OCI-LY1 (cell line): ENCODE results near the gene ZNF576.

Experiments
- H2AFZ ChIP-seq: fragments of 200-600 bp; sonication (generic), shearing (Covaris generic); 2 replicates; pipeline ENCODE4 v1.6.0; 2014; ENCODE audit warnings: antibody characterized with exemption, mild to moderate bottlenecking, low read length
- H3F3A ChIP-seq: fragments of 200-600 bp; sonication (generic), shearing (Covaris generic); 2 replicates; pipeline ENCODE4 v1.6.0; 2014; ENCODE audit warnings: mild to moderate bottlenecking, antibody characterized with exemption, low read length, moderate library complexity; ENCODE audit not compliant: insufficient read depth
- H3K27ac ChIP-seq: fragments of 200-600 bp; sonication (generic); 2 replicates; pipeline ENCODE4 v1.5.1; 2014; ENCODE audit warnings: low read length, mixed run types, mild to moderate bottlenecking, low read depth; ENCODE audit not compliant: poor library complexity, severe bottlenecking
- H3K27me3 ChIP-seq: fragments of 200-600 bp; sonication (generic); 2 replicates; pipeline ENCODE4 v1.6.0; 2014; ENCODE audit warnings: antibody characterized with exemption, mild to moderate bottlenecking, low read length, moderate library complexity; ENCODE audit not compliant: insufficient read depth
- H3K36me3 ChIP-seq: fragments of 200-600 bp; sonication (generic); 2 replicates; pipeline ENCODE4 v1.6.1; 2014; ENCODE audit warnings: mild to moderate bottlenecking, antibody characterized with exemption, low read length, moderate library complexity, mixed read lengths; ENCODE audit not compliant: insufficient read depth
- H3K4me1 ChIP-seq: fragments of 200-600 bp; sonication (generic); 2 replicates; pipeline ENCODE4 v1.5.1; 2014; ENCODE audit warnings: mild to moderate bottlenecking, low read length, moderate library complexity; ENCODE audit not compliant: insufficient read depth, severe bottlenecking
- H3K4me2 ChIP-seq: fragments of 200-600 bp; sonication (generic), shearing (Covaris generic); 2 replicates; pipeline ENCODE4 v1.6.1; 2014; ENCODE audit warnings: low read length
- H3K4me3 ChIP-seq: fragments of 200-600 bp; sonication (generic); 2 replicates; pipeline ENCODE4 v1.5.1; 2014; ENCODE audit warnings: low read length, low read depth, mild to moderate bottlenecking, mixed read lengths; ENCODE audit not compliant: poor library complexity, severe bottlenecking
- H3K79me2 ChIP-seq: fragments of 200-600 bp; shearing (Covaris generic); 2 replicates; pipeline ENCODE4 v1.6.1; 2016; ENCODE audit warnings: mixed run types, low read length, mixed read lengths; ENCODE audit not compliant: insufficient read depth
- H3K9ac ChIP-seq: fragments of 200-600 bp; sonication (generic), shearing (Covaris generic); 2 replicates; pipeline ENCODE4 v1.6.1; 2014; ENCODE audit warnings: mild to moderate bottlenecking, low read length, mixed read lengths
- H3K9me2 ChIP-seq: fragments of 200-600 bp; sonication (generic), shearing (Covaris generic); 2 replicates; pipeline ENCODE4 v1.6.1; 2014; ENCODE audit warnings: low read depth, mild to moderate bottlenecking, low read length, mixed read lengths
- H3K9me3 ChIP-seq: fragments of 200-600 bp; shearing (Covaris generic); 2 replicates; pipeline ENCODE4 v1.6.1; 2014; ENCODE audit warnings: low read length, mixed read lengths
- H4K20me1 ChIP-seq: fragments of 200-600 bp; sonication (generic), shearing (Covaris generic); 2 replicates; pipeline ENCODE4 v1.6.0; 2016; ENCODE audit warnings: mild to moderate bottlenecking, low read length; ENCODE audit not compliant: insufficient read depth
- EZH2 ChIP-seq: fragments of 200-600 bp; sonication (generic), shearing (Covaris generic); IDR thresholded peaks from 2 replicates; pipeline ENCODE4 v1.8.0; 2017; ENCODE audit warnings: borderline replicate concordance, mixed run types, mild to moderate bottlenecking, antibody characterized with exemption, low read length, moderate library complexity, mixed read lengths
- TF ChIP-seq, protein P1 (sequence below): fragments of 200-600 bp; sonication (generic), shearing (Covaris generic); IDR thresholded peaks from 2 replicates; pipeline ENCODE4 v1.5.1; 2017; ENCODE audit warnings: mild to moderate bottlenecking, antibody characterized with exemption, low read length, moderate library complexity, mixed read lengths

Gene ZNF576

DNA sequence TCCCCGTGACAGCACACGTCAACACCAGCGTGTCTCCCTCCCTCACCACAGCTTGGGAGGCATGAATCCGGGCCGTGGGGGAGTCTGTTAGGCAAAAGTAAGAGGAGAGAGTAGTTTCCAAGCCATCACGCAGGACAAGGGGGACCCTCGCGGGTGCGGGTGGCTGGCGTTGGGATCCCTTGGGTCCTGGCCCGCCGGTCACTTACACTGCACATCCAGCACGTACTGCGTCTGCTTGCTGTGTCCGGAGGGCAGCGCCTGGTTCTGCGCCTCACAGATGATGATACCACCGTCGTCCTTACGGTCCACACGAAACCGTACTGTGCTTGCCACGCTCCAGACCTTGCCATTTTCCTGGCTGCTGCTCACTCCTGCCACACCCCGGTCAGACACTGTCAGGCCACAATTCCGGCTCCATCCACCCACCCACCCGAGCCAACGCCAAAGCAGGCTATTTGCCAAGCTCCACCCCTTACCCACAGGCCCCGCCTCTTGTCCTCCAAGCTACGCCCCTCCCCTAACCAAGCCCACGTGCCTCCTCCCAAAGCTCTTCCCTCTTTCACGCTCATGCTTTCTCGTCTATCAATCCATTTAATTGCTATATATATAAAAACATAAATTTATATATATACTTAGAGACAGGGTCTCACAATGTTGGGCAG, 29.7 kb downstream of the ZNF576 start:
- H3K36me3 ChIP-seq = no peaks in the 10 kb centered on the region
- H3K27me3 ChIP-seq = no peaks in the 10 kb centered on the region
- H3K4me3 ChIP-seq = no peak overlapping the region
- no peak overlapping the region for H2AFZ ChIP-seq
- no peaks in the 10 kb centered on the region for H4K20me1 ChIP-seq
- H3F3A ChIP-seq = peaks cover 4% of the 10 kb centered on the region; the same call in 1 of the 2 replicates
- no peak overlapping the region for H3K9ac ChIP-seq
- TF ChIP-seq EZH2 = no peak
- TF ChIP-seq, protein P1, sequence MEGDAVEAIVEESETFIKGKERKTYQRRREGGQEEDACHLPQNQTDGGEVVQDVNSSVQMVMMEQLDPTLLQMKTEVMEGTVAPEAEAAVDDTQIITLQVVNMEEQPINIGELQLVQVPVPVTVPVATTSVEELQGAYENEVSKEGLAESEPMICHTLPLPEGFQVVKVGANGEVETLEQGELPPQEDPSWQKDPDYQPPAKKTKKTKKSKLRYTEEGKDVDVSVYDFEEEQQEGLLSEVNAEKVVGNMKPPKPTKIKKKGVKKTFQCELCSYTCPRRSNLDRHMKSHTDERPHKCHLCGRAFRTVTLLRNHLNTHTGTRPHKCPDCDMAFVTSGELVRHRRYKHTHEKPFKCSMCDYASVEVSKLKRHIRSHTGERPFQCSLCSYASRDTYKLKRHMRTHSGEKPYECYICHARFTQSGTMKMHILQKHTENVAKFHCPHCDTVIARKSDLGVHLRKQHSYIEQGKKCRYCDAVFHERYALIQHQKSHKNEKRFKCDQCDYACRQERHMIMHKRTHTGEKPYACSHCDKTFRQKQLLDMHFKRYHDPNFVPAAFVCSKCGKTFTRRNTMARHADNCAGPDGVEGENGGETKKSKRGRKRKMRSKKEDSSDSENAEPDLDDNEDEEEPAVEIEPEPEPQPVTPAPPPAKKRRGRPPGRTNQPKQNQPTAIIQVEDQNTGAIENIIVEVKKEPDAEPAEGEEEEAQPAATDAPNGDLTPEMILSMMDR = no peak
- no peaks in the 10 kb centered on the region for H3K9me2 ChIP-seq
- H3K9me3 ChIP-seq = no peaks in the 10 kb centered on the region
- no peak overlapping the region for H3K4me2 ChIP-seq
- no peaks in the 10 kb centered on the region for H3K79me2 ChIP-seq
- H3K27ac ChIP-seq = no peak overlapping the region
- no peaks in the 10 kb centered on the region for H3K4me1 ChIP-seq

DNA sequence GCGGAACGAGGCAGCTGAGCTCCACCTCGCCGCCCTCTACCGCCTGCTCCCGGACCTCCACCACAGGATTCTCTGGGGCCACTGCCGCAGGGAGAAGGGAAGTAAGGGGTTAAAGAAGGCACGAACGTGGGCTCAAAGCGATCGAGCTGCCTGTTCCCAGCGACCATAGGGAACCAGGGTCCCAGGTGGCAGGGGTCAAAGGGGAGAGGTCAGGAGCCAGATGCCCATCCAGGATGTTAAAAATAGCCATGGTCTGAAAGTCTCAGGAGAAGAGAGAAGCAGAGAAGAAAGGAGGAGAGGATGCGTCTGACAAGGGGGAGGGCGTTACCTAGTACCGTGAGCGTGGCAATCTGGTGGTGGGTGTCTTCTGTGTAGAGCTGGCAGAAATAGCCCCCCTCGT, 30.4 kb downstream of the ZNF576 start:
- Histone ChIP-seq H3K4me1 (no peaks in the 10 kb centered on the region), H3K9ac (no peak overlapping the region)

GRCh38 chr19:43628646-43629326, 32.4 kb downstream of the ZNF576 start:
- Histone ChIP-seq H3K27me3 (0 out of 2 replicates have a peak, but pooled peaks cover 6% of the 10 kb centered on the region), H2AFZ (no peak overlapping the region), H3K4me3 (no peak overlapping the region), H3K9me3 (no peaks in the 10 kb centered on the region), H3K4me2 (no peak overlapping the region), H3K4me1 (no peaks in the 10 kb centered on the region), H3K79me2 (no peaks in the 10 kb centered on the region), H3K27ac (no peak overlapping the region), H3F3A (no peaks in the 10 kb centered on the region), H3K9ac (no peak overlapping the region), H4K20me1 (no peaks in the 10 kb centered on the region), H3K36me3 (no peaks in the 10 kb centered on the region), H3K9me2 (no peaks in the 10 kb centered on the region)
- TF ChIP-seq EZH2 = no peak
- TF ChIP-seq, protein P1 = no peak

More for the DNA sequence above, 30.4 kb downstream of the ZNF576 start:
- H3F3A ChIP-seq = peaks cover 1% of the 10 kb centered on the region; the same call in 1 of the 2 replicates
- no peaks in the 10 kb centered on the region for H3K9me2 ChIP-seq
- H3K4me3 ChIP-seq = no peak overlapping the region
- H3K36me3 ChIP-seq = no peaks in the 10 kb centered on the region
- no peak overlapping the region for H2AFZ ChIP-seq
- no peak overlapping the region for H3K4me2 ChIP-seq
- no peaks in the 10 kb centered on the region for H4K20me1 ChIP-seq
- H3K79me2 ChIP-seq = no peaks in the 10 kb centered on the region
- TF ChIP-seq, protein P1 = no peak
- TF ChIP-seq EZH2 = no peak
- 0 out of 2 replicates have a peak, but pooled peaks cover 5% of the 10 kb centered on the region for H3K27me3 ChIP-seq
- no peaks in the 10 kb centered on the region for H3K9me3 ChIP-seq
- no peak overlapping the region for H3K27ac ChIP-seq
